ENCODE measurements around the gene PANK2.

DNA sequence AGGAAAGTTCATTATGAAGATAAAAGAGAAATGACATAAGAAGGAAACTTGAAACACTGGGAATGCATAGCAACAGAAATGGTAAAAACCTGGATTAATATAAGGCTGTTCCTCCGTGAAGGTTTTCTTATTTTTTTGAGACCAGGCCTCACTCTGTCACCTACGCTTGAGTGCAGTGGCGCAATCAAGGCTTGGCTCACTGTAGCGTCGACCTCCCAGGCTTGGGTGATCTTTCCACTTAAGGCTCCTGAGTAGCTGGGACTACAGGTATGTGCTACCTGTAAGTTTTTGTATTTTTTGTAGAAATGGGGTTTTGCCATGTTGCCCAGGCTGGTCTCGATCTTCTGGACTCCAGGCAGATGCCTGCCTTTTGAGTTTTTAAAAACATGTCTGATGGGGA lies 51.7 kb downstream of the PANK2 start:
- TF ChIP-seq FOXM1 (IDR thresholded peaks at IDR 0.05; ENCODE audit: borderline replicate concordance) (no peak), CTBP1 (IDR thresholded peaks at IDR 0.05; ENCODE audit: borderline replicate concordance) (no peak), TARDBP (IDR thresholded peaks at IDR 0.05) (no peak), ZNF384 (IDR thresholded peaks at IDR 0.05) (no peak), SP1 (IDR thresholded peaks at IDR 0.05) (no peak), FOXK2 (IDR thresholded peaks at IDR 0.05) (no peak), ELF4 (IDR thresholded peaks at IDR 0.05) (no peak), SUZ12 (IDR thresholded peaks at IDR 0.05) (no peak), ARNT (IDR thresholded peaks at IDR 0.05) (no peak), LEF1 (IDR thresholded peaks at IDR 0.05; ENCODE audit: borderline replicate concordance) (no peak)
- TF ChIP-seq, protein P1, sequence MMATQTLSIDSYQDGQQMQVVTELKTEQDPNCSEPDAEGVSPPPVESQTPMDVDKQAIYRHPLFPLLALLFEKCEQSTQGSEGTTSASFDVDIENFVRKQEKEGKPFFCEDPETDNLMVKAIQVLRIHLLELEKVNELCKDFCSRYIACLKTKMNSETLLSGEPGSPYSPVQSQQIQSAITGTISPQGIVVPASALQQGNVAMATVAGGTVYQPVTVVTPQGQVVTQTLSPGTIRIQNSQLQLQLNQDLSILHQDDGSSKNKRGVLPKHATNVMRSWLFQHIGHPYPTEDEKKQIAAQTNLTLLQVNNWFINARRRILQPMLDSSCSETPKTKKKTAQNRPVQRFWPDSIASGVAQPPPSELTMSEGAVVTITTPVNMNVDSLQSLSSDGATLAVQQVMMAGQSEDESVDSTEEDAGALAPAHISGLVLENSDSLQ (IDR thresholded peaks at IDR 0.05) = no peak

All from HEK293T (cell line).